ENCODE measurements around the gene MILR1. TPM values are rescaled to one million over a fixed set of nuclear protein-coding genes. Genes with fewer than 3 reads are reported as not detected.
"Not testable (repeated sequence)": the region's sequence is repeated elsewhere in the genome, so short reads cannot be mapped to it uniquely, and the experiment has no call there.

MILR1 gene
- total and polyA plus RNA-seq, 10 donors, result 15.6 to 55.0 (median 27.6) TPM

- no peak for TF ChIP-seq CTCF (IDR thresholded peaks at IDR 0.05 in 8 of 11, conservative IDR thresholded peaks at IDR 0.05 in 3 of 11)
- peak in 1 of 3 donors; percentile 11 for TF ChIP-seq POLR2A (IDR thresholded peaks at IDR 0.05)
- TF ChIP-seq POLR2AphosphoS5 (IDR thresholded peaks at IDR 0.05), result peak in 1 of 3 donors; percentile 52
- no peak for DNase-seq
- intact Hi-C loops (cut with DNase I; ENCODE audit: low total_unique reads), result no loop called here
- no peaks in the 10 kb centered on the region for H3K27me3 ChIP-seq (replicated peaks in 1 of 7)
- H3K36me3 ChIP-seq, result no peaks in the 10 kb centered on the region
- H3K4me3 ChIP-seq, result peak overlapping the region in 7 of 8 donors; percentile 0 to 71 (median 35)
- H3K9me3 ChIP-seq, result no peaks in the 10 kb centered on the region
- 34 to 57% (median 36%) methylated on average over 4 of the region's 4 CpGs for WGBS, 5 donors
- peak overlapping the region; percentile 6 to 89 (median 74) for H3K27ac ChIP-seq
- peaks cover 8 to 66% (median 48%) of the 10 kb centered on the region in 6 donors for H3K4me1 ChIP-seq
These were observed 35.4 kb upstream of the MILR1 start for GRCh38 chr17:64413513-64413912.

- 35 to 43% (median 38%) methylated on average over 19 of the region's 19 CpGs for WGBS, 5 donors
- TF ChIP-seq POLR2AphosphoS5 (IDR thresholded peaks at IDR 0.05) (no peak), CTCF (IDR thresholded peaks at IDR 0.05 in 8 of 11, conservative IDR thresholded peaks at IDR 0.05 in 3 of 11) (peak; percentile 69 to 92 (median 84))
- Histone ChIP-seq H3K4me1 (peaks cover 3 to 36% (median 18%) of the 10 kb centered on the region in 6 donors), H3K27ac (peak overlapping the region in 2 of 8 donors; percentile 11 to 45), H3K4me3 (no peak overlapping the region), H3K27me3 (replicated peaks in 1 of 7) (no peaks in the 10 kb centered on the region), H3K9me3 (no peaks in the 10 kb centered on the region), H3K36me3 (no peaks in the 10 kb centered on the region)
- intact Hi-C loops (cut with DNase I; ENCODE audit: low total_unique reads), result loop anchor here (5.0 kb wide), 1 partner anchor 96 kb away; no protein-coding TSS in a partner anchor
- no peak for DNase-seq
These were observed 30.2 kb upstream of the MILR1 start for GRCh38 chr17:64418506-64419339.

GRCh38 chr17:64420143-64420670 is 28.7 kb upstream of the MILR1 start:
- intact Hi-C loops (cut with DNase I; ENCODE audit: low total_unique reads), result loop anchor here (5.0 to 10.0 kb wide), 2 partner anchors 77 to 225 kb away; partner anchors contain the start of gene POLG2
- H3K9me3 ChIP-seq, result no peaks in the 10 kb centered on the region
- TF ChIP-seq POLR2A (IDR thresholded peaks at IDR 0.05) (no peak), CTCF (IDR thresholded peaks at IDR 0.05 in 8 of 11, conservative IDR thresholded peaks at IDR 0.05 in 3 of 11) (peak; percentile 59 to 89 (median 83))
- no peak for DNase-seq
- no peak overlapping the region for H3K27ac ChIP-seq
- H3K27me3 ChIP-seq (replicated peaks in 1 of 7), result no peaks in the 10 kb centered on the region
- 29 to 39% (median 31%) methylated on average over 6 of the region's 6 CpGs for WGBS, 5 donors
- H3K36me3 ChIP-seq, result no peaks in the 10 kb centered on the region
- peaks cover 0 to 27% (median 12%) of the 10 kb centered on the region in 6 donors for H3K4me1 ChIP-seq
- no peak overlapping the region for H3K4me3 ChIP-seq

- not testable (repeated sequence) for H3K9me3 ChIP-seq
- intact Hi-C loops (cut with DNase I; ENCODE audit: low total_unique reads), result loop anchor here (5.0 to 10.0 kb wide), 2 partner anchors 75 to 223 kb away; partner anchors contain the start of gene POLG2
- WGBS, 5 donors, result 86 to 99% (median 92%) methylated on average over 3 to 9 of the region's 9 CpGs
These were observed 26.8 kb upstream of the MILR1 start for GRCh38 chr17:64422121-64422520.

More at GRCh38 chr17:64422121-64422520, 26.8 kb upstream of the MILR1 start:
- H3K36me3 ChIP-seq; DNase-seq; H3K4me3 ChIP-seq; H3K27me3 ChIP-seq (replicated peaks in 1 of 7); H3K27ac ChIP-seq: not testable (repeated sequence)
- peaks cover 0 to 27% (median 12%) of the 10 kb centered on the region in 6 donors for H3K4me1 ChIP-seq
